ENCODE results near the gene FAIM.

DNA sequence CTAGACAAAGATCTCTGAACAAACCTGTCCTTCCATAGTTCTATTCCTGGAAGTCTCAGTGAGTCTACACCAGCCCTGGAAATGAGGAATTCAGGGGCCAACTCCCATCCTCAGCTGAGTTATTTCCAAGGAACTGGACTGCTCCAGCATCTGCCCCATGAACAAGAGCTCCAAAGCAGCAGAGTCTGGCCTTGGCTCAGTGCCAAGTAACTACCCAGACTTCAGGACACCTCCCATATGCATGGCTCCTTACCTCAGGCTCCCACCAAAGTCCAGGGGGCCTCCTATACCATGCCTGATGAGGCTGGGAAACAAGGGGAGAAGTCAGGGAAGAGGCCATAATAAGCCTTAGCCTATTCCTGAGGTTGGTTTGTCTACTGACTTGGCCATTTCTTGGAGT, 45.0 kb downstream of the FAIM start:
- TF ChIP-seq, protein P1, sequence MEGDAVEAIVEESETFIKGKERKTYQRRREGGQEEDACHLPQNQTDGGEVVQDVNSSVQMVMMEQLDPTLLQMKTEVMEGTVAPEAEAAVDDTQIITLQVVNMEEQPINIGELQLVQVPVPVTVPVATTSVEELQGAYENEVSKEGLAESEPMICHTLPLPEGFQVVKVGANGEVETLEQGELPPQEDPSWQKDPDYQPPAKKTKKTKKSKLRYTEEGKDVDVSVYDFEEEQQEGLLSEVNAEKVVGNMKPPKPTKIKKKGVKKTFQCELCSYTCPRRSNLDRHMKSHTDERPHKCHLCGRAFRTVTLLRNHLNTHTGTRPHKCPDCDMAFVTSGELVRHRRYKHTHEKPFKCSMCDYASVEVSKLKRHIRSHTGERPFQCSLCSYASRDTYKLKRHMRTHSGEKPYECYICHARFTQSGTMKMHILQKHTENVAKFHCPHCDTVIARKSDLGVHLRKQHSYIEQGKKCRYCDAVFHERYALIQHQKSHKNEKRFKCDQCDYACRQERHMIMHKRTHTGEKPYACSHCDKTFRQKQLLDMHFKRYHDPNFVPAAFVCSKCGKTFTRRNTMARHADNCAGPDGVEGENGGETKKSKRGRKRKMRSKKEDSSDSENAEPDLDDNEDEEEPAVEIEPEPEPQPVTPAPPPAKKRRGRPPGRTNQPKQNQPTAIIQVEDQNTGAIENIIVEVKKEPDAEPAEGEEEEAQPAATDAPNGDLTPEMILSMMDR (IDR thresholded peaks at IDR 0.05; ENCODE audit: low read length), result no peak
- TF ChIP-seq EZH2phosphoT487 (IDR thresholded peaks at IDR 0.05; ENCODE audit: low read length) (no peak), EZH2 (optimal IDR thresholded peaks at IDR 0.05; ENCODE audit: low read depth, low read length) (no peak)

All from MM.1S (cell line).